ENCODE measurements around the gene AQP1.
A peak's percentile ranks its signal among the peaks of the same experiment; 100 is the strongest.

Gene AQP1

GRCh38 chr7:30894009-30894408 is 17.6 kb upstream of the AQP1 start:
- ATAC-seq = no peak
- no peak for TF ChIP-seq ZFP3 (CRISPR knock-in tag; IDR thresholded peaks at IDR 0.05)

DNA sequence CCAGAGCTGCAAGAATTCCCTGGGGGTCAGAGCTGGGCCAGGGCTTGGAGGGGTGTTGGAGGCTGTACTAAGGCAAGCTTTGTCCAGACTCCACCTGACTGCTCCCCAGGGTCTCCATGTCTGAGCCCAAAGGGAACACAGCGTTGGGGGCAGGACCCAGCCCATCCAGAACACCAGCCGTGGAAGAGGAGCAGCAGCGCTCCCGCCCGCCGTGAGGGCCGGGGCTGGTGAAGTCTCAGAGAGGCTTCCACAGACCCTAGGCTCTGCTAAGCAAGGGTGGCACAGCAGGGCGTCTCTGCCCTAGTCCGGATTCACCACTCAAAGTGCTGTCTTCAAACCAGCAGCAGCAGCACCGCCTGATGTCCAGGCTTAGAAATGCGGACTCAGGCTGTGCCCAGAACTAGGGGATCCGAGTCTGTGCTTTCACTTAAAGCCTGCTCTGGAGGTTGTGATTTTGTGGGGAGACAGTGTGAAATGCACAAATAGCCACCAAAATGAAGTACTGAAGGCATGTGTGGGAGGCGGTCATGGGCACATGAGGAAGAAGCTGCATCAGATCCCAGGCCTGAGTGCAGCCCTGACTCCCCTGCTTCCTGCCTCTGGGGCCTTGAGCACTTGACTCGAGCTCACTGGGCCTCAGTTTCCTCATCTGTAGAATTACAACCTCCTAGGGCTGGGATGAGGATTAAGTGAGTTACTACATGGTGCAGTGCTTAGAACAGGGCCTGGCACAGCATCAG is 16.6 kb upstream of the AQP1 start:
- ATAC-seq = peak; percentile 58
- TF ChIP-seq RARB (CRISPR knock-in tag; IDR thresholded peaks at IDR 0.05) (no peak), ZNF8 (CRISPR knock-in tag; IDR thresholded peaks at IDR 0.05) (no peak)

DNA sequence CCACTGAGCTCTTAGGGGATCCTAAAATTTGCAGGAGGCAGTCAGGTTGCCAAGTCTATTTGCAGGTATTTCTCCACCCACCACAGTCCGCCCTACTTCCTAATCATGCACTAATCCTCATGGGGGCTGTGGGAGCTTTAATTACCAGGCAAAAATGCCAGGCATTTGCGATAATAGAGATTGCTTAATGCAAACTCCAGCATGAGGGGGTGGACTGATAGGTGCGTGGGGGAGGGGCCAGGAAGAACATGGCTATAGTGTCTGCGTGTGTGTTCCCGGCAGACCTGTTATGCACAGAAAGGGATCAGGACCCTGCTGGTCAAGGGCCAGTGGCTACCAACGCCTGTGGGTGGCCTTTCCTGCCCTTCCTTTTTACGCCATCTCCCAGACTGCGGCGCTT is 15.6 kb upstream of the AQP1 start:
- TF ChIP-seq TCF4 (CRISPR knock-in tag; IDR thresholded peaks at IDR 0.05; ENCODE audit: borderline replicate concordance) (no peak), CSRNP3 (CRISPR knock-in tag; IDR thresholded peaks at IDR 0.05) (no peak), ESRRG (CRISPR knock-in tag; IDR thresholded peaks at IDR 0.05) (no peak), ZFP30 (CRISPR knock-in tag; IDR thresholded peaks at IDR 0.05) (no peak), ZNF70 (CRISPR knock-in tag; IDR thresholded peaks at IDR 0.05) (no peak), OSR1 (CRISPR knock-in tag; IDR thresholded peaks at IDR 0.05) (no peak), PATZ1 (CRISPR knock-in tag; IDR thresholded peaks at IDR 0.05; ENCODE audit: borderline replicate concordance) (no peak), PPARA (CRISPR knock-in tag; IDR thresholded peaks at IDR 0.05; ENCODE audit: borderline replicate concordance) (no peak), TSHZ2 (CRISPR knock-in tag; IDR thresholded peaks at IDR 0.05) (no peak), GLIS3 (CRISPR knock-in tag; IDR thresholded peaks at IDR 0.05) (no peak), ARNTL (CRISPR knock-in tag; IDR thresholded peaks at IDR 0.05; ENCODE audit: borderline replicate concordance, low read depth) (no peak)
- TF ChIP-seq, protein P1, sequence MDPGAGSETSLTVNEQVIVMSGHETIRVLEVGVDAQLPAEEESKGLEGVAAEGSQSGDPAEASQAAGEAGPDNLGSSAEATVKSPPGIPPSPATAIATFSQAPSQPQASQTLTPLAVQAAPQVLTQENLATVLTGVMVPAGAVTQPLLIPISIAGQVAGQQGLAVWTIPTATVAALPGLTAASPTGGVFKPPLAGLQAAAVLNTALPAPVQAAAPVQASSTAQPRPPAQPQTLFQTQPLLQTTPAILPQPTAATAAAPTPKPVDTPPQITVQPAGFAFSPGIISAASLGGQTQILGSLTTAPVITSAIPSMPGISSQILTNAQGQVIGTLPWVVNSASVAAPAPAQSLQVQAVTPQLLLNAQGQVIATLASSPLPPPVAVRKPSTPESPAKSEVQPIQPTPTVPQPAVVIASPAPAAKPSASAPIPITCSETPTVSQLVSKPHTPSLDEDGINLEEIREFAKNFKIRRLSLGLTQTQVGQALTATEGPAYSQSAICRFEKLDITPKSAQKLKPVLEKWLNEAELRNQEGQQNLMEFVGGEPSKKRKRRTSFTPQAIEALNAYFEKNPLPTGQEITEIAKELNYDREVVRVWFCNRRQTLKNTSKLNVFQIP (CRISPR knock-in tag; IDR thresholded peaks at IDR 0.05; ENCODE audit: borderline replicate concordance, low read depth) = no peak

DNA sequence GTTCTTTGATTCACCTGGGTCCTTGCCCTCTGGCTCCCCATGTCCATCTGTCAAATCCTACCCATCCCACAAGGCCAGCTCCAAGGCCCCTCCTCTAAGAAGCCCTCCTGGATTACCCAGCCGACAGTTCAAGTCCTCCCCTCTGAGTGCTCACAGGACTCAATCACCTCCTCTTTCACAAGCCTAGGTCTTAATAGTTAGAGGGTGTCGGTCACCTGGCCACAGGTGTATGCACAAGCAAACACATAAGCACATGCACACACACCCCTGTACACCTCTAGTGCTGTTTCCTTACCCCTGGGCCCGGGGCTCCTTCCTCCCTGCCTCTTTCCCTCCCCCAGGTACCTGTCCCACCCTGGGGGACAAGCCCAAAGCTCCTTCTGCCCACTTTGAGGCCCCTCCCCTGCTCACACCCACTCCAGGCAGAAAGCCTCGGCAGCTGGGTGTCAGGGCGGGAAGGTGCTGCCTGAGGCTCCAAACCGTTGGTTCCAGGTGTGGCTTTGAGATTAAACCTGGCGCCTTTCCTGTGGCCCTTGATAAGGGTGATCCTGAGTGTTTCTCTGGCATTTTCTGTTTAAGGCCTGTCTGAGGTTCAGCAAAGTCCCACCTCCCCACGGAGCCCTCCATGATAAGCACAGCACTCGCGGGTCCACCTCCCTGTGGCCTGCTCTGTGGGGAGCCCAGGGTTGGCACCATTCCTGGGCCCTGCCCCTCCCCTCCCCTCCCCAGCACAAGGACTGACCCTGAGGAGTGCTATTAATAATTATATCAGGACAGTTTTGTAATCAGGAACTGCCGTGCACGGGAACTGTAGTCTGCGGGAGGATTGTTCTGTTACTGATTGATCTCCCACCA is 14.6 kb upstream of the AQP1 start:
- ATAC-seq = no peak
- TF ChIP-seq CSDC2 (CRISPR knock-in tag; IDR thresholded peaks at IDR 0.05) (no peak), PATZ1 (CRISPR knock-in tag; IDR thresholded peaks at IDR 0.05; ENCODE audit: borderline replicate concordance) (no peak), TSHZ2 (CRISPR knock-in tag; IDR thresholded peaks at IDR 0.05) (no peak), CSRNP3 (CRISPR knock-in tag; IDR thresholded peaks at IDR 0.05) (no peak), ZC3H10 (CRISPR knock-in tag; IDR thresholded peaks at IDR 0.05) (no peak), ARNTL (CRISPR knock-in tag; IDR thresholded peaks at IDR 0.05; ENCODE audit: borderline replicate concordance, low read depth) (no peak), ESRRG (CRISPR knock-in tag; IDR thresholded peaks at IDR 0.05) (no peak)

More for the DNA sequence above, 15.6 kb upstream of the AQP1 start:
- no peak for ATAC-seq
